Natural killer cell (primary cell): ENCODE measurements around the gene CBX5. TPM values are rescaled to one million over a fixed set of nuclear protein-coding genes. Genes with fewer than 3 reads are reported as not detected.
"Not testable (repeated sequence)": the region's sequence is repeated elsewhere in the genome, so short reads cannot be mapped to it uniquely, and the experiment has no call there.

Experiments
- ATAC-seq, 3 donors: fragments of 150-1000 bp in 2 of 3; fragments of 200-7000 bp in 1 of 3; cut with Tn5 transposase; 1 replicate in 1 of 3; 2 replicates in 2 of 3; pipeline ENCODE4 v1.10.0; 2021; ENCODE audit warnings: mild to moderate bottlenecking in 2 of 3, moderate library complexity in 2 of 3
- DNase-seq, 2 donors: peaks; one replicate each; pipeline versions ENCODE4 v3.0.0 to v3.0.0-alpha.2; 2013 to 2021; ENCODE audit warnings: mixed read lengths in 1 of 2
- H3K27ac ChIP-seq: one replicate; pipeline ENCODE4 v1.5.1; 2013; ENCODE audit warnings: mild to moderate bottlenecking, low read length
- H3K27me3 ChIP-seq: one replicate; pipeline ENCODE4 v1.6.1; 2013; ENCODE audit warnings: low read length; ENCODE audit not compliant: control insufficient read depth, insufficient read depth
- H3K36me3 ChIP-seq: one replicate; pipeline ENCODE4 v1.6.1; 2013; ENCODE audit warnings: low read length; ENCODE audit not compliant: control insufficient read depth, insufficient read depth
- H3K4me1 ChIP-seq: one replicate; pipeline ENCODE4 v1.6.1; 2013; ENCODE audit warnings: low read length; ENCODE audit not compliant: control insufficient read depth, insufficient read depth
- H3K4me3 ChIP-seq: one replicate; pipeline ENCODE4 v1.5.1; 2013; ENCODE audit warnings: low read length
- H3K9me3 ChIP-seq: one replicate; pipeline ENCODE4 v1.6.1; 2013; ENCODE audit warnings: low read length; ENCODE audit not compliant: control insufficient read depth, insufficient read depth
- H3K27ac Mint-ChIP-seq, 2 donors: one replicate each; pipeline ENCODE4 v1.8.0; 2022; ENCODE audit warnings: mild to moderate bottlenecking in 2 of 2, mixed read lengths in 2 of 2, moderate library complexity in 1 of 2
- H3K27me3 Mint-ChIP-seq, 2 donors: one replicate each; pipeline ENCODE4 v1.8.0; 2022; ENCODE audit warnings: low read depth in 2 of 2, mixed read lengths in 2 of 2
- H3K36me3 Mint-ChIP-seq: one replicate; pipeline ENCODE4 v1.8.0; 2022; ENCODE audit warnings: mixed read lengths
- H3K4me1 Mint-ChIP-seq, 2 donors: one replicate each; pipeline ENCODE4 v1.8.0; 2022; ENCODE audit warnings: mixed read lengths in 2 of 2
- H3K4me3 Mint-ChIP-seq: one replicate; pipeline ENCODE4 v1.8.0; 2022; ENCODE audit warnings: mild to moderate bottlenecking, moderate library complexity, mixed read lengths
- H3K9me3 Mint-ChIP-seq, 2 donors: one replicate each; pipeline ENCODE4 v1.8.0; 2022; ENCODE audit warnings: mixed read lengths in 2 of 2
- WGBS: methylation state at CpG from one replicate; pipeline ENCODE4 v1.1.7; 2013; ENCODE audit warnings: missing lambda C conversion rate; ENCODE audit not compliant: insufficient coverage; 5-methylcytosine and 5-hydroxymethylcytosine counted together
- intact Hi-C: fragments of 100-400 bp; cut with micrococcal nuclease; formaldehyde crosslinking; loops from one replicate; pipeline ENCODE4 v1.14.2; 2022
- total RNA-seq, 4 donors: library from RNA; stranded (reverse); fragments of 120-200 nt in 1 of 4; gene quantifications; one replicate each; pipeline versions ENCODE4 v1.2.3 to v1.2.4, GENCODE V29; 2013 to 2022
- TF ChIP-seq, protein P1 (sequence below): fragments of 200-600 bp; IDR thresholded peaks from one replicate; pipeline ENCODE4 v1.8.0; 2022; ENCODE audit warnings: antibody characterized with exemption

CBX5 gene
- total RNA-seq, 3 donors from 2014 or later (not counting 1 experiment from before 2014, with no cell fraction given) = 30.8 to 42.3 (median 36.5) TPM

DNA sequence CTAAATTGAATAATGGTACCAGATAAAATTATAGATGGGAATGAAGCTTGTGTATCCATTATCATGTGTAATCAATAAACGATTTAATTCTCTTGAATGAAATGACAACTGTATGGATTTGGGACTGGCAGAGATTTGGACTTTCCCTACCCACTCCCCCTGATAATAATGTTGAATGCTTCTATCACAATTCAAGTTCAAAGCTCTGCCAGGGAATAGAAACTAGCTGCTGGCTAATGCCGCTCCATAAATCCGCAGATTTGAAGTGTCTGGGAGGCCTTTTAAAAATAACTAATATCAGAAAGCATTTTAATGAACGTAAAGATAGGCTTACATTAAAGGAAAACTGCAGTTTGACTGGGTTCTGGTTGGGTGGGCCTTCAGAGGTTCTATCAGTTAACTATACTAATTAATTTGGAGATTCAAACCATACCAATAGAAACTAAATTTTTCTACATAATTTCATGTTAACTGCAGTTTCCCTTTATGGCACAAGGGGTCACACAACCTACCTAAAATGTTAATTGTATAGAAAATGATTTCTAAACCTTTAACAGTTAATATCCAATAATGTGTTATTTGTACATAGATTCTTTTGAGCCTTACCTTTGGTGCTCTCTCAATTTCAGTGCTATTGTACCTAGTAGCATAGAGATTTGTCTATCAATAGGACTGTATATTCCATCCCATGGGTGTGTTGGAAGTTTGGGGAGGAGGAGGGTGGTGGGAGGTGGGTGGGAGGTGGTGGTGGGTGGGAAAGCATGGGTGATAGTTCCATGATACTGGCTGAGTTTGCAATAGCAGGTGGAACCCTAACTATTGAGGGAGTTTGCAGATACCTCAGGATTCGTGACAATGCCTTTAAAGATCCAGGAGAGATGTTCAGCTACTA, 5.5 kb upstream of the CBX5 start:
- no peaks in the 10 kb centered on the region for H3K27me3 Mint-ChIP-seq
- H3K9me3 Mint-ChIP-seq = no peaks in the 10 kb centered on the region
- peak in 1 of 2 donors; percentile 33 for DNase-seq
- peaks cover 45% of the 10 kb centered on the region for H3K4me1 ChIP-seq
- H3K4me3 Mint-ChIP-seq = peak overlapping the region; percentile 45
- peaks cover 66% of the 10 kb centered on the region for H3K36me3 ChIP-seq
- H3K4me3 ChIP-seq = no peak overlapping the region
- no peaks in the 10 kb centered on the region for H3K27me3 ChIP-seq
- H3K27ac ChIP-seq = no peak overlapping the region
- H3K36me3 Mint-ChIP-seq = peaks cover 44% of the 10 kb centered on the region
- intact Hi-C loops = loop anchor here (10.0 kb wide), 1 partner anchor 271 kb away; no protein-coding TSS in a partner anchor
- no peak for ATAC-seq
- H3K27ac Mint-ChIP-seq = no peak overlapping the region
- peaks cover 6 to 18% of the 10 kb centered on the region in 2 donors for H3K4me1 Mint-ChIP-seq
- TF ChIP-seq, protein P1, sequence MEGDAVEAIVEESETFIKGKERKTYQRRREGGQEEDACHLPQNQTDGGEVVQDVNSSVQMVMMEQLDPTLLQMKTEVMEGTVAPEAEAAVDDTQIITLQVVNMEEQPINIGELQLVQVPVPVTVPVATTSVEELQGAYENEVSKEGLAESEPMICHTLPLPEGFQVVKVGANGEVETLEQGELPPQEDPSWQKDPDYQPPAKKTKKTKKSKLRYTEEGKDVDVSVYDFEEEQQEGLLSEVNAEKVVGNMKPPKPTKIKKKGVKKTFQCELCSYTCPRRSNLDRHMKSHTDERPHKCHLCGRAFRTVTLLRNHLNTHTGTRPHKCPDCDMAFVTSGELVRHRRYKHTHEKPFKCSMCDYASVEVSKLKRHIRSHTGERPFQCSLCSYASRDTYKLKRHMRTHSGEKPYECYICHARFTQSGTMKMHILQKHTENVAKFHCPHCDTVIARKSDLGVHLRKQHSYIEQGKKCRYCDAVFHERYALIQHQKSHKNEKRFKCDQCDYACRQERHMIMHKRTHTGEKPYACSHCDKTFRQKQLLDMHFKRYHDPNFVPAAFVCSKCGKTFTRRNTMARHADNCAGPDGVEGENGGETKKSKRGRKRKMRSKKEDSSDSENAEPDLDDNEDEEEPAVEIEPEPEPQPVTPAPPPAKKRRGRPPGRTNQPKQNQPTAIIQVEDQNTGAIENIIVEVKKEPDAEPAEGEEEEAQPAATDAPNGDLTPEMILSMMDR = peak; percentile 36
- 94% methylated on average over 3 of the region's 5 CpGs for WGBS
- H3K9me3 ChIP-seq = no peaks in the 10 kb centered on the region

DNA sequence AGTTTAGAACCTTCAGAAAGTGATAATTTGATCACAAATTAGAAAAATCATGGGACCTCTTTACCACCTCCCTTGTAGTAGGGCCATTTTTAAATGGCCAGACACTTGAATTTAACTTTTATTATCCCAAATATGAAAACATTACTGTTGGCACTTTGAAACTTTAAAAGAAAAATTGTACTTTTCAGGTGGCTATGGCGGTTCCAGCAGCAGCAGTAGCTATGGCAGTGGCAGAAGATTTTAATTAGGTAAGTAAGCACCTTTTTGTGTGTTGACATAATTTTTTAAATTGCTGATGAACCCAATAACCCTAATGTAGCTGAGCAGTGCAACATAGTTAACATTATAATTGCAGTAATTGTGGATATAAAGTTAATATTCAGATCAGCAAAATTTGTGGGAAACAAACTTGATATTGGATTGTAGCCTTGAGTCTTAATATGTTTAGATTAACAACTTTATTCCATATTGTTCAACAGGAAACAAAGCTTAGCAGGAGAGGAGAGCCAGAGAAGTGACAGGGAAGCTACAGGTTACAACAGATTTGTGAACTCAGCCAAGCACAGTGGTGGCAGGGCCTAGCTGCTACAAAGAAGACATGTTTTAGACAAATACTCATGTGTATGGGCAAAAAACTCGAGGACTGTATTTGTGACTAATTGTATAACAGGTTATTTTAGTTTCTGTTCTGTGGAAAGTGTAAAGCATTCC, 4.3 kb upstream of the CBX5 start:
- H3K27ac ChIP-seq, H3K27me3 Mint-ChIP-seq, ATAC-seq, H3K27ac Mint-ChIP-seq, H3K4me3 Mint-ChIP-seq, H3K9me3 Mint-ChIP-seq, H3K9me3 ChIP-seq, H3K27me3 ChIP-seq, DNase-seq, H3K4me3 ChIP-seq: not testable (repeated sequence)
- H3K4me1 ChIP-seq = peaks cover 43% of the 10 kb centered on the region
- H3K36me3 ChIP-seq = peaks cover 66% of the 10 kb centered on the region
- Mint-ChIP-seq H3K36me3 (peaks cover 44% of the 10 kb centered on the region), H3K4me1 (peaks cover 6 to 18% of the 10 kb centered on the region in 2 donors)
- intact Hi-C loops = loop anchor here (5.0 to 10.0 kb wide), 3 partner anchors 213 to 327 kb away; partner anchors contain the start of gene NCKAP1L
- WGBS = 40% methylated on average over 1 of the region's 2 CpGs

DNA sequence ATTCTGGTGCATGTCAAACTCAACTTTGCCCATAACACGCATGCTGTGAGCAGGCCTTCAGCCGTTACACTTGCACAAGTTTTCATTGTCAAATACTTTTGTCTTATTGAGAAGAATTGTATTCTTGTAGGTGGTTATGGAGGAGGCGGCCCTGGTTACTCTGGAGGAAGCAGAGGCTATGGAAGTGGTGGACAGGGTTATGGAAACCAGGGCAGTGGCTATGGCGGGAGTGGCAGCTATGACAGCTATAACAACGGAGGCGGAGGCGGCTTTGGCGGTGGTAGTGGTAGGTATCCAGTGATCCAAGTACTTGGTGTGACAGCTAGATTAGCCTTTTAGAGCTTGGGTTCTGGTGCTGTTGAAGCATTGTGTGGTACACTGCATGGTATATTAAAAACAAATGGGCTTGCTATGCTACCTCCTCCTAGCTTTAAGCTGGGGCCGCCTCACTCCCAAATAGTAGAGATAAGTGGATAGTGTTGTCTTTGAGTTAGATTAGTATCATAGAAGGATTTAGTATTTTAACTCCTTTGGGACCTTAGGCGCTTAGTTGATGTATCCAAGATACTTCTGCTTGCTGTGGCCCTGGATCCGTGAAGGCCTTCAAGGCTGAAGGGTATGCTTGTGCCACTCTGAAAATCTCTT, 3.1 kb upstream of the CBX5 start:
- ATAC-seq (no peak), DNase-seq (peak in 1 of 2 donors; percentile 36)
- H3K36me3 ChIP-seq = peaks cover 64% of the 10 kb centered on the region
- Mint-ChIP-seq H3K4me1 (peaks cover 6 to 18% of the 10 kb centered on the region in 2 donors), H3K36me3 (peaks cover 44% of the 10 kb centered on the region), H3K27ac (no peak overlapping the region), H3K27me3 (no peaks in the 10 kb centered on the region), H3K4me3 (no peak overlapping the region), H3K9me3 (no peaks in the 10 kb centered on the region)
- H3K27me3 ChIP-seq = no peaks in the 10 kb centered on the region
- H3K9me3 ChIP-seq = no peaks in the 10 kb centered on the region
- H3K4me1 ChIP-seq = peaks cover 45% of the 10 kb centered on the region
- intact Hi-C loops = loop anchor here (5.0 to 10.0 kb wide), 3 partner anchors 214 to 326 kb away; partner anchors contain the start of gene NCKAP1L
- WGBS = 42% methylated on average over 10 of the region's 11 CpGs
- TF ChIP-seq, protein P1 = no peak
- no peak overlapping the region for H3K27ac ChIP-seq
- no peak overlapping the region for H3K4me3 ChIP-seq

DNA sequence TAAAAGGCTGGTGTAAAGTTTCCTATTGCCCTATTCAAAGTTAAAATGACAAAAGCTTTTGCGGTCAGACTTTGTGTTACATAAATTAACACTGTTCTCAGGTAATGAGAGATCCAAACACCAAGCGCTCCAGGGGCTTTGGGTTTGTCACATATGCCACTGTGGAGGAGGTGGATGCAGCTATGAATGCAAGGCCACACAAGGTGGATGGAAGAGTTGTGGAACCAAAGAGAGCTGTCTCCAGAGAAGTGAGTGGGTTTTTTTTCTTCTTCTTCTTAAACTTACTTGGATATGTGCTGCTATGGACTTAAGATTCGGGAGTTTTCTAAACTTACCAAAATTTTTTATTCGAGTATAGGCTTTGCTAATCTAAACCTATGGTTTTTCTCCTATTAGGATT, 1.8 kb upstream of the CBX5 start:
- H3K27ac ChIP-seq = peak overlapping the region; percentile 94
- Mint-ChIP-seq H3K4me1 (peaks cover under 1 to 11% of the 10 kb centered on the region in 2 donors), H3K36me3 (peaks cover 36% of the 10 kb centered on the region)
- H3K9me3 ChIP-seq, H3K27ac Mint-ChIP-seq, H3K9me3 Mint-ChIP-seq, H3K27me3 Mint-ChIP-seq, H3K4me3 Mint-ChIP-seq, ATAC-seq, H3K27me3 ChIP-seq, DNase-seq: not testable (repeated sequence)
- H3K36me3 ChIP-seq = peaks cover 50% of the 10 kb centered on the region
- peak overlapping the region; percentile 77 for H3K4me3 ChIP-seq
- 0% methylated on average over 2 of the region's 4 CpGs for WGBS
- peaks cover 49% of the 10 kb centered on the region for H3K4me1 ChIP-seq
- intact Hi-C loops = loop anchor here (2.0 to 10.0 kb wide), 4 partner anchors 43 to 324 kb away; partner anchors contain the start of genes COPZ1 and NCKAP1L

DNA sequence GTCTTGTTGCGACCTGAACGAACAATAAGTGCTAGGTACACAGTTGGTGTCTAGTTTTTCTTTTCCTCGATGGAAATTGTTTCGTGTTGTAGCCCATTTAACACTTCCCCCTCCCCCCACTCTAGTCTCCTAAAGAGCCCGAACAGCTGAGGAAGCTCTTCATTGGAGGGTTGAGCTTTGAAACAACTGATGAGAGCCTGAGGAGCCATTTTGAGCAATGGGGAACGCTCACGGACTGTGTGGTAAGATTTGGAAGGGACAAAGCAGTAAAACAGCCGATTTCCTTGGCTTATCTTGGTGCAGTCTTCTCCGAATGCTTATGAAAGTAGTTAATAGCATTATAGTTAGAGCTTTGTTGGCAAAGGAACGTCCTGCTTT, 1.3 kb upstream of the CBX5 start:
- Histone ChIP-seq H3K36me3 (peaks cover 46% of the 10 kb centered on the region), H3K4me3 (peak overlapping the region; percentile 77), H3K4me1 (peaks cover 49% of the 10 kb centered on the region), H3K27ac (peak overlapping the region; percentile 94)
- DNase-seq, H3K27ac Mint-ChIP-seq, H3K27me3 ChIP-seq, ATAC-seq, H3K4me3 Mint-ChIP-seq, H3K9me3 Mint-ChIP-seq, H3K4me1 Mint-ChIP-seq, H3K9me3 ChIP-seq, H3K27me3 Mint-ChIP-seq: not testable (repeated sequence)
- intact Hi-C loops = loop anchor here (2.0 to 10.0 kb wide), 4 partner anchors 44 to 324 kb away; partner anchors contain the start of genes COPZ1 and NCKAP1L
- WGBS = 0% methylated on average over 7 of the region's 10 CpGs
- H3K36me3 Mint-ChIP-seq = peaks cover 34% of the 10 kb centered on the region
